Peyer's patch (tissue), 4 donors: Measurements from ENCODE around the gene GLB1L3.

Experiments used
- POLR2A ChIP-seq, 2 donors: fragments of 450-650 bp; IDR thresholded peaks; one replicate each; pipeline ENCODE4 v1.5.1; 2017; ENCODE audit warnings: antibody characterized with exemption in 2 of 2, mild to moderate bottlenecking in 2 of 2, moderate library complexity in 2 of 2
- TF ChIP-seq, protein P1 (sequence below), 6 experiments: fragments of 450-650 bp in 4 of 6; fragments of 200-600 bp in 2 of 6; sonication (generic) in 1 of 6; IDR thresholded peaks; one replicate each; pipeline ENCODE4 v1.5.1; 2017 to 2019; ENCODE audit warnings: antibody characterized with exemption in 6 of 6, mild to moderate bottlenecking in 3 of 6, moderate library complexity in 1 of 6

DNA sequence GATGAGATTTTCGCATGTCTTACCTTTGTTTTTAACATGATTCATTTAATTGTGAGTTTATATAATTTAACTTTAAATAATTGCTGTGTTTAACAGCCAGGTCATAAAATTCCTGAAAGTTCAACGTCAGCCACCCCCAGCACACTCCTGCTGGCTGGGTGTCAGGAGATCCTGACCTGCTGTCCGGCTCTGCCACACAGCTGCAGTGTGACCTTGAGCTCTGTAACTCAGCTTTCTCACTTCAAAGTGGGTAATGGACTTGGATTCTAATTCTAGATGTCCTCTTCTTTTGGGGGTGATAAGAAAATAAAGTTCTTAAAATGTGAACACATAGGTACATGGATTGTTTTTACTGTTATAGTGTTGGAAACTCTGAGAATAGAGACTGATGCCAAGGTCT is 40.8 kb upstream of the GLB1L3 start:
- TF ChIP-seq, protein P1, sequence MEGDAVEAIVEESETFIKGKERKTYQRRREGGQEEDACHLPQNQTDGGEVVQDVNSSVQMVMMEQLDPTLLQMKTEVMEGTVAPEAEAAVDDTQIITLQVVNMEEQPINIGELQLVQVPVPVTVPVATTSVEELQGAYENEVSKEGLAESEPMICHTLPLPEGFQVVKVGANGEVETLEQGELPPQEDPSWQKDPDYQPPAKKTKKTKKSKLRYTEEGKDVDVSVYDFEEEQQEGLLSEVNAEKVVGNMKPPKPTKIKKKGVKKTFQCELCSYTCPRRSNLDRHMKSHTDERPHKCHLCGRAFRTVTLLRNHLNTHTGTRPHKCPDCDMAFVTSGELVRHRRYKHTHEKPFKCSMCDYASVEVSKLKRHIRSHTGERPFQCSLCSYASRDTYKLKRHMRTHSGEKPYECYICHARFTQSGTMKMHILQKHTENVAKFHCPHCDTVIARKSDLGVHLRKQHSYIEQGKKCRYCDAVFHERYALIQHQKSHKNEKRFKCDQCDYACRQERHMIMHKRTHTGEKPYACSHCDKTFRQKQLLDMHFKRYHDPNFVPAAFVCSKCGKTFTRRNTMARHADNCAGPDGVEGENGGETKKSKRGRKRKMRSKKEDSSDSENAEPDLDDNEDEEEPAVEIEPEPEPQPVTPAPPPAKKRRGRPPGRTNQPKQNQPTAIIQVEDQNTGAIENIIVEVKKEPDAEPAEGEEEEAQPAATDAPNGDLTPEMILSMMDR (IDR thresholded peaks at IDR 0.05), result no peak
- no peak for TF ChIP-seq POLR2A (IDR thresholded peaks at IDR 0.05)
